ENCODE data around the gene LRRC4C. TPM values are rescaled to one million over a fixed set of nuclear protein-coding genes. Genes with fewer than 3 reads are reported as not detected.

LRRC4C gene
- total RNA-seq, 1 donor from 2014 or later, result 1.5 TPM

DNA sequence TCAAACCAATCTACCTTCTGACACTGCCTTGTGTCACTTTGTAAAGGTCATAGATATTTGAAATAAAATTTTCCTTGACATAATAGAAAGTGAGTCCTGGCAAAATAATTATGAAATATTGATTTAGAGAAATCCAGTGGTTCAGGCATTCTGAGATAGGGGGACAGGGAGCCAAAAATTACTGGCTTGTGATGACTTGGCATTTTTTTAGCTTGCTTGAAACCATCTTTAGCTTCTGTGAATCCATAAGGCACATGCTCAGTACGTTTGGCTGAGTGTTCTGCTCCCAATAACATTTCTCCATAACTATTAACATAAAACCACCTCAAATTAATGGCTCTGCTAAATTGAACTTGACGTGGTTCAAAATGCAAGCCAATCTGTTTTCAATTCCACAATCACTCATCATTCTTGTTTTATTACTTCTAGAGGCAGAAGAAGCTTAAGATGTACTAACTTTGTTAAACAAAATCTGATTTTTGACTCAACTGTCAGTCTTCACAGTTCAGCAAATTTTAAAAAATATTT lies 209.0 kb downstream of the LRRC4C start:
- DNase-seq (ENCODE audit: low read depth), result no peak
- H3K36me3 ChIP-seq (ENCODE audit: control insufficient read depth, insufficient read depth, low read length), result no peaks in the 10 kb centered on the region
- no peaks in the 10 kb centered on the region for H3K27me3 ChIP-seq (ENCODE audit: control insufficient read depth, insufficient read depth, low read length)
- no peak overlapping the region for H3K4me3 ChIP-seq (ENCODE audit: low read depth, low read length)
- TF ChIP-seq, protein P1, sequence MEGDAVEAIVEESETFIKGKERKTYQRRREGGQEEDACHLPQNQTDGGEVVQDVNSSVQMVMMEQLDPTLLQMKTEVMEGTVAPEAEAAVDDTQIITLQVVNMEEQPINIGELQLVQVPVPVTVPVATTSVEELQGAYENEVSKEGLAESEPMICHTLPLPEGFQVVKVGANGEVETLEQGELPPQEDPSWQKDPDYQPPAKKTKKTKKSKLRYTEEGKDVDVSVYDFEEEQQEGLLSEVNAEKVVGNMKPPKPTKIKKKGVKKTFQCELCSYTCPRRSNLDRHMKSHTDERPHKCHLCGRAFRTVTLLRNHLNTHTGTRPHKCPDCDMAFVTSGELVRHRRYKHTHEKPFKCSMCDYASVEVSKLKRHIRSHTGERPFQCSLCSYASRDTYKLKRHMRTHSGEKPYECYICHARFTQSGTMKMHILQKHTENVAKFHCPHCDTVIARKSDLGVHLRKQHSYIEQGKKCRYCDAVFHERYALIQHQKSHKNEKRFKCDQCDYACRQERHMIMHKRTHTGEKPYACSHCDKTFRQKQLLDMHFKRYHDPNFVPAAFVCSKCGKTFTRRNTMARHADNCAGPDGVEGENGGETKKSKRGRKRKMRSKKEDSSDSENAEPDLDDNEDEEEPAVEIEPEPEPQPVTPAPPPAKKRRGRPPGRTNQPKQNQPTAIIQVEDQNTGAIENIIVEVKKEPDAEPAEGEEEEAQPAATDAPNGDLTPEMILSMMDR (IDR thresholded peaks at IDR 0.05; ENCODE audit: insufficient read depth, low read length, poor library complexity, severe bottlenecking), result no peak

DNA sequence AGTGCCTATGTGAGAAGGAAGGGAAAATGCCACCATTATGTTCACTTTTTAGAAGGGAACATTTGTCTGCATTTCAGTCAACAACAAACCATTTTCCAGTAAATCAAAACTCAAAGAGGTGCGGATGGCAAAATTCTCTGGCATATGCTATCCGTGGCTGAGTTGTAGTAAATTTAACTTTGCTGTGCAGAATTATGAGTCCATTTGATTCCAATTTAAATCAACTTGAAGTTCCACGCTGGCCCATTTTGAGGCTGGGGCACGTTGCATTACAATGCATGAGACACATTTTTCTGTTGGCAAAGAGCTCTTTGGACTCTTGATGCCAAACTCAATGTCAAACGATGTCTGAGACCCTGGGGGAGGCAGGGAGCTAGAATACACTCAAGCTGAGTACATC lies 211.8 kb downstream of the LRRC4C start:
- DNase-seq (ENCODE audit: low read depth), result no peak
- no peaks in the 10 kb centered on the region for H3K27me3 ChIP-seq (ENCODE audit: control insufficient read depth, insufficient read depth, low read length)
- TF ChIP-seq, protein P1 (IDR thresholded peaks at IDR 0.05; ENCODE audit: insufficient read depth, low read length, poor library complexity, severe bottlenecking), result no peak
- H3K36me3 ChIP-seq (ENCODE audit: control insufficient read depth, insufficient read depth, low read length), result no peaks in the 10 kb centered on the region
- H3K4me3 ChIP-seq (ENCODE audit: low read depth, low read length), result no peak overlapping the region

DNA sequence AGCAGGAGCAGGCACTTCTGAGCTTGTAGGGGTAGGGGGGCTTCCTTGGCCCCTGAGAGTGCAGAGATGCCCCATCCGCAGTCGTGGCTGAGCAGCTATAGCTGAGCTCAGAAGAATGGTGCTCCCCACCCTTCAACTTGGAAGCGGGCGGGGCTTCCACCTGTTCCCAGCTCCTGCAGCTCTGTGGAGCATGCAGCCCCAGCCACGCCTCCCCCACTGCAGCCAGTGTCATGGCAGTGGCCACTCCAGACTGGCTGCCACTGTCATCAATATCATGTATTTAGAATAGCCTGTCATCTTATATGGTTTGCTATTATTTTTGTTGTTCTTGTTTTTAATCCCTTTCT lies 213.1 kb downstream of the LRRC4C start:
- TF ChIP-seq, protein P1 (IDR thresholded peaks at IDR 0.05; ENCODE audit: insufficient read depth, low read length, poor library complexity, severe bottlenecking), result no peak
- no peaks in the 10 kb centered on the region for H3K27me3 ChIP-seq (ENCODE audit: control insufficient read depth, insufficient read depth, low read length)
- no peak overlapping the region for H3K4me3 ChIP-seq (ENCODE audit: low read depth, low read length)
- no peaks in the 10 kb centered on the region for H3K36me3 ChIP-seq (ENCODE audit: control insufficient read depth, insufficient read depth, low read length)
- DNase-seq (ENCODE audit: low read depth), result no peak

DNA sequence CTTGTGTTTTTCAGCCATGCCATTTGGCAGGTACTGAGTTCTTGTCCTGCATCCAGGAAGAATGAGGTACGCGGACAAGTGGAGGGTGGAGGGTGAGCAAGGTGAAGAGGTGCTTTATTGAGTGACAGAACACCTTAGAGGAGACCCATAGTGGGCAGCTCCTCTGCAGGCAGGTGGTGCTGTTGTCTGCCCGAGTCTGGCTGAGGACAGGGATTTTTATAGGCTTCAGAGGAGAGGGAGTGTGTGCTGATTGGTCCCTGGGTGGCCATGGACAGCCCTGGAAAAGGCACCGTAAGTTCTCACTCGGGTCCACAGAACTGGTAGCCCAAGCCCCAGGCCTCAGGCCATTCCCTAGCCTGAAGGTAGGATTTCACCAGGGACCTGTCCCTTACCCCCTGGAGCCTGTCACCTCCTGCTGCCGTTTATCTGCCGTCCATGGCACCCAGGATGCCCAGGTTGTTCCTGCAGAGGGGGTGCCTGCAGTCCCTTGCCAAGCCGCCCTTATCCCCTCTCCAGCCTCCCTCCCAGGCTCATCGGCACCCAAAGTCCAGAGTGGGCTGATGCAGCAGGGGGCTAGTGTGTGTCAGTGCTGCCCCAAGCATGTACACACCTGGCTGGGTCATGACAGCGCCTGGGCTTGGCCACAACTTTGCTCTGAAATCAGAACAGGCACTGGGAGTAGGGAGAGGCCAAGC lies 213.6 kb downstream of the LRRC4C start:
- no peaks in the 10 kb centered on the region for H3K27me3 ChIP-seq (ENCODE audit: control insufficient read depth, insufficient read depth, low read length)
- H3K36me3 ChIP-seq (ENCODE audit: control insufficient read depth, insufficient read depth, low read length), result no peaks in the 10 kb centered on the region
- no peak overlapping the region for H3K4me3 ChIP-seq (ENCODE audit: low read depth, low read length)
- TF ChIP-seq, protein P1 (IDR thresholded peaks at IDR 0.05; ENCODE audit: insufficient read depth, low read length, poor library complexity, severe bottlenecking), result peak; percentile 2
- DNase-seq (ENCODE audit: low read depth), result no peak

DNA sequence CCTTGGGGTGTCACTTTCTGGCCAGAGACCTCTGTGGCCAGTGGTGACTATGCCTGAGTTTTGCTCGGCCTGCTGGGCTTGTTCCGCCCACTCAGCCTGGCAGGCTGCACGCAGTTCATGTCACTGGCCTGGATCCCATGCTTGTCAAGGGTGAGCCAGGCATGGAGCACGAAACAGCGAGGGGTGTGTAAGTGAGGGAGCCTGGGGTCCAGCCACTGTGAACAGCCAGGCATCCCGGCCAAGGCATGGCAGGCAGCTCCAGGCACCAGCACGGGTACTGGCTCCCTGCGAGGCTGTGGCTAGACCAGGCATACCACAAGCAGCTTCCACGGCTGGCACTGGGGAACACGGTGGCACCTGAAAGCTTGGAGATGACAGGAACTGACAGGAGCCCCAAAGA lies 214.3 kb downstream of the LRRC4C start:
- H3K36me3 ChIP-seq (ENCODE audit: control insufficient read depth, insufficient read depth, low read length), result no peaks in the 10 kb centered on the region

More for the DNA sequence above, 214.3 kb downstream of the LRRC4C start:
- no peaks in the 10 kb centered on the region for H3K27me3 ChIP-seq (ENCODE audit: control insufficient read depth, insufficient read depth, low read length)
- no peak overlapping the region for H3K4me3 ChIP-seq (ENCODE audit: low read depth, low read length)
- DNase-seq (ENCODE audit: low read depth), result no peak
- TF ChIP-seq, protein P1 (IDR thresholded peaks at IDR 0.05; ENCODE audit: insufficient read depth, low read length, poor library complexity, severe bottlenecking), result no peak

Data from kidney epithelial cell (primary cell).